Activated CD8-positive, alpha-beta memory T cell treated with anti-CD3 and anti-CD28 coated beads, Interleukin-2, amount 50 U/mL, for 24 hours (primary cell): ENCODE results near the gene OSBPL1A.

Experiments used
- DNase-seq: peaks from one replicate; pipeline ENCODE4 v3.0.0-alpha.2; 2020; ENCODE audit errors: extremely low read depth

OSBPL1A gene

DNA sequence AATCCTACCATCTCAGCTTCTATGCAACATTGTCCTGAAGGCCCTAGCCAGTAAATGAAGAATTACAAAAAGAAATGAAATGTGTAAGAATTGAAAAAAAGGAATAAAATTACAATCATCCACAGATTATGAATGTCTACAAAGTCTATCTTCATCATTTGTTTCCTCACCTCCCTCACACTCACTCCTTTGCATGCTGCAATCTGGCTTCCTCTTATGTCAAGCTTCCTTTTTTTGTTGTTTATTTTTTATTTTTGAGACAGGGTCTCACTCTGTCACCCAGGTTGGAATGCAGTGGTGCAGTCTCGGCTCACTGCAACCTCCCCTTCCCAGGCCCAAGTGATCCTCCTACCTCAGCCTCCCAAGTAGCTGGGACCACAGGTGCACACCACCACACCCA is 129.7 kb downstream of the OSBPL1A start:
- DNase-seq = no peak

- no peak for DNase-seq
Measured at GRCh38 chr18:24266131-24266530, 131.5 kb downstream of the OSBPL1A start.

GRCh38 chr18:24265502-24266064 is 132.0 kb downstream of the OSBPL1A start:
- DNase-seq = no peak

- DNase-seq = no peak
Measured at GRCh38 chr18:24263050-24263449, 134.6 kb downstream of the OSBPL1A start.

GRCh38 chr18:24262087-24262486 is 135.5 kb downstream of the OSBPL1A start:
- no peak for DNase-seq

DNA sequence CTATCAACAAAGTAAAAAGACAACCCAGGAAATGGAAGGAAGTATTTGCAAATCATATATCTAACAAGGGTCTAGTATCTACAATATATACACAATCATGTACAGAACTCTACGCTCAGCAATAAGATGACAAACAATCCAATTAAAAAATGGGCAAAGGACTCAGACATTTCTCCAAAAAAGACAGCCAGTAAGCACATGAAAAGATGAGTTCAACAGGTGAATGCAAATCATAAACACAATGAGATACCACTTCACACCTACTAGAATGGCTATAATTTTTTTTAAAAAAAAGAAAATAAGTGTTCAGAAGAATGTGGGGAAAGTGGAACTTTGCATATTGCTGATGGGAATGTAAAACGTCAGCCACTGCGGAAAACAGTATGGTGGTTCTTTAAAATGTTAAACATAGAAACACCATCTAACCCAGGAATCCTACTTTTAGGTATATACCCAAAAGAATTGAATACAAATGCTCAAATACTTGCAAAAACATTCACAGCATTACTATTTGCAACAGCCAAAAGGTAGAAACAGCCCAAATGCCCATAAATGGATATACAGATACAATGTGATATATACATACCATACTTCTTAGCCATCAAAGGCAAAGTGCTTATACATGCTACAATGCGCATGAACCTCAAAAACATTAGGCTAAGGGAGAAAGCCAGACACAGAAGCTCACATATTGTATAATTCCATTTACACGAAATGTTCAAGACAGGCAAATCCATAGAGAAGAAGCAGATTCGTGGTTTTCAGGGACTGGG is 137.6 kb downstream of the OSBPL1A start:
- DNase-seq = no peak

DNA sequence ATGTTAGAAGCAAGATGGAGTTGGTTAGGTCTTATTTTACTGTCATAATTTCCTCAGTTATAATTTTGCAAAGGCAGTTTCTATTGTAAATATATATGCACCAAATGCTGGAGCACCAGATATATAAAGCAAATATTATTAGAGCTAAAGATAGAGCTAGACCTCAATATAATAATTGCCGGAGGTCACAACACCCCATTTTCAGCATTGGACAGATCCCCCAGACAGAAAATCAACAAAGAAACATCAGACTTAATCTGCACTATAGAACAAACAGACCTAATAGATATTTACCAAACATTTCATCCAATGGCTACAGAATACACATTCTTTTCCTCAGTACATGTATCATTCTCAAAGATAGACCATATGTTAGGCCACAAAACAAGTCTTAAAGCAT is 143.6 kb downstream of the OSBPL1A start:
- no peak for DNase-seq

- no peak for DNase-seq
Measured at GRCh38 chr18:24249716-24250115, 147.9 kb downstream of the OSBPL1A start.

DNA sequence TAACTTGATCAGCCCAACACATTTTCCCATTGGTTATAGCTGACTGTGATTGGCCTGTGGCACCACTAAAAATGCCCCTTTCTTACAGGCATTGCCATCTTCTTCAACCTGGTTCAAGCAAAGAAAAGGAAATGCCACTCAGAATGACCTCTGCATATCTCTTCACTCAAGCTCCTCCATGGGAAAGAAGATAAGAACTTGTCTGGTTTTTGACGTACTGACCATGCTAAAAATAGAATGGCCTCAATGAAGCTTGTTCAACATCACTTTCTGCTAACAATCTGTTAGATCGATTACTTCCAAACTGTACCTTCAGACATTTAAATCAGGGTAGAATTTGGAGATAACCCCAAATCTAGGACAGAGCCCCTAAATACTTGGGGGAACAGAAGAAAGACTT is 149.3 kb downstream of the OSBPL1A start:
- DNase-seq = no peak

DNA sequence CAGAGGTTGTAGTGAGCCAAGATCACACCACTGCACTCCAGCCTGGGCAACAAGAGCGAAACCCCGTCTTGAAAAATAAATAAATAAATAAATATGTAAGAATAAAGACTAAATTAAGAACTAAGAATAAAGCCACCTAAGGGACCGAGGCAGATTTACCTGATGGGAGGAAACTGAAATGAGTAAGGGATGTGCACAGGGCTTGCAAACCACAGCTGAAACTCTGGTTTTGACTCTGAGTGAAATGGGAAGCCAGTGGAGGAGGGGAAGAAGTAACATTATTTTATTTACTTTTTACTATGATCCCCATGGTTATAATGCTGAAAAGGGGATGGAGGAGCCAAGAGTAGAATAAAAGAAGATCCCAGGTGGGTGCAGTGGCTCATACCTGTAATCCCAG is 151.5 kb downstream of the OSBPL1A start:
- no peak for DNase-seq

- no peak for DNase-seq
Measured at GRCh38 chr18:24244698-24245097, 152.9 kb downstream of the OSBPL1A start.

DNA sequence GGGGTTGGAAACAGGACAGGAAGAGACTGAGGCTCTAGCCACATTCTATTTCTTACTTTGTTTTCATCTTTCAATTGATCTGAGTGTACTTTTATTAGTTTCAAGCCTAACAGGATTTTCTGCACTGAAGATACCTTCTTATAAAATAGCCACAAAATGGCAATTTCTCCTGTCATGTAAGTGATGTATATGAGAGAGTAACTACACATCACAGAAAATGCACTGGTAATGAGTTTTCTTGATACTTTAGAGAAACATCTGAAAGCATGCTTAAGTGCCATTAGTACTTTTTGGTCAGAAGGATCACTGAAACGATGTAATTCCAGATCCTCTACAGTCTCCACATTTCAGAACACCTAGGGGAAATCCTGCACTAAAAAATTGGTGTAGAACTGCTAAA is 153.9 kb downstream of the OSBPL1A start:
- DNase-seq = no peak

DNA sequence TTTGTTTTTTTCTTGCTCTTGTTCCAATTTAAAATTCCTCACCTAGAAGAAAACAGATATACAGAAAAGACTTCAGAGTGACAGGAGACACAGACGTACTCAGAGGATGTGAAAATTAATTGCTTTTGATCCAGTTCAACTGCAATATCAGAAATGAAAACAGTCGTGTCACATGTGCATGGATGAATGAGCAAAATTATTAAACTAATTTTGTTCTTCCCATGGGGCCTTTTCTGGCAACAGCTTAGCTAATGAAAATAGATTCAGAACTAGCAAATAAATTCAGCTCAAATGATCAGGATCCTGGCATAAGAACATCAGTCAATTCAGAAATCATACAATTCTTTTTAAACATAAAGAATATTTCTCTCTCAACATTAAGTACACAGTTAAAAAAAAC is 158.3 kb downstream of the OSBPL1A start:
- DNase-seq = no peak

GRCh38 chr18:24238387-24238786 is 159.2 kb downstream of the OSBPL1A start:
- no peak for DNase-seq

GRCh38 chr18:24234850-24235418 is 162.7 kb downstream of the OSBPL1A start:
- no peak for DNase-seq

GRCh38 chr18:24234330-24234729 is 163.3 kb downstream of the OSBPL1A start:
- DNase-seq = no peak

DNA sequence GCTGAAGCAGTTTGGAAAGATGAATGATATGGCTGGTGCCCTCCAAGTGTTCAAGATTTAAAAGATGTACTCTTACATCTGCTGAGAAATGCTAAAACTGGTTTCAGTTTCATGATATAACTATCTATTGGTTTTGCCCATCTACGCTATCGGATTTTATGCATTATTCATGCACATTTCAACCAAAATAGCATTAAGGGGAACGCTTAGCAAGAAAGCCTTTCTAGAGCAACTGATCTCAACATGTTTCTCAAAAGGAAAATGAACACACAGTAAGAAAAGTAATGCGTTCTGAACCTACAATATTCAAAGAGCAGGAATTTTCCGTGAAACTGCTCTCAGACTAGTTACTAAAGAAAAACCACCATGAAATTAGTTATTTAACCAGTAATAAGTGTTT is 164.8 kb downstream of the OSBPL1A start:
- no peak for DNase-seq

GRCh38 chr18:24231773-24232735 is 165.6 kb downstream of the OSBPL1A start:
- DNase-seq = no peak

GRCh38 chr18:24230766-24231165 is 166.9 kb downstream of the OSBPL1A start:
- DNase-seq = no peak

DNA sequence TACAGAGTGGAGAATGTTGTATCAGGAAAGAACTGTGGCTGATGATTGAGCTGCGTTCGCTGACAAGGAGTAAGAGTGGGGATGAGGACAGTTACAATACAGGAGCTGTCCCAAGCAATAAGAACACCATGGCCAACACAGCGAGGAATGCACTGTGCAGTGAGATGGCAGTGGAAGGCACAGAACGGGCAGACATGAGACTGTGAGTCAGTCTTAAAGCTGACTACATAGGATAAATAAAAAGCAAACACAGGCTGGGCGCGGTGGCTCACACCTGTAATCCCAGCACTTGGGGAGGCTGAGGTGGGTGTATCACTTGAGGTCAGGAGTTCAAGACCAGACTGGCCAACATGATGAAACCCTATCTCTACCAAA is 169.0 kb downstream of the OSBPL1A start:
- DNase-seq = no peak

GRCh38 chr18:24227977-24228666 is 169.5 kb downstream of the OSBPL1A start:
- no peak for DNase-seq

DNA sequence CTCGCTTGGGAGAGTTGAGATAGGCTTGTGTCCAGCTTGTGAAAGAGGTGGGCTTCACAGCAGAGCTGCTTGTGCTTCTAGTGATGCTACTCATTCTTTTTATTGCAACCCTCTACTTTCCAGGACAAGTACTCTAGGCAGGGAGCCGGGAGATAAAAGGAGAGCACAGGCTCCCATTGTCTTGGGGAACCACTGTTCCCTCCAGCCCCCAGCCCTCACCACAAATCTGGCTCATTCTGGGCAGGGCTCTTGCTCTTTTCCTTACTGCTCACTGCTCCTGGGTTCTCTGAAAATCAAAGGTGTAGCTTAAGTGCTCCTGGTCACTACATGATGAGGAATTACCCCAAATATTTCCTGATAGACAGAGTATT is 177.3 kb downstream of the OSBPL1A start:
- no peak for DNase-seq
